BJ (cell line): ENCODE measurements around the gene HDX. TPM values are rescaled to one million over a fixed set of nuclear protein-coding genes. Genes with fewer than 3 reads are reported as not detected.
"Not testable (repeated sequence)": the region's sequence is repeated elsewhere in the genome, so short reads cannot be mapped to it uniquely, and the experiment has no call there.

Experiments used
- CTCF ChIA-PET: fragments of 350-600 bp; formaldehyde crosslinking; extraction: SDS; loops from one replicate; lab custom pipeline; 2021; ENCODE audit warnings: antibody characterized with exemption, inconsistent platforms; lab: Yijun Ruan, JAX
- POLR2A ChIA-PET: fragments of 300-600 bp; sonication (Branson Sonifier 250); formaldehyde crosslinking; extraction: SDS; loops from one replicate; lab custom pipeline; 2021; ENCODE audit warnings: antibody characterized with exemption; lab: Charles Lee
- DNase-seq: peaks from one replicate; pipeline ENCODE4 v3.0.0-alpha.2; 2011; ENCODE audit warnings: low read depth
- H3K27me3 ChIP-seq: 2 replicates; pipeline ENCODE4 v1.6.0; 2011; ENCODE audit warnings: low read length; ENCODE audit not compliant: control insufficient read depth, insufficient read depth
- H3K36me3 ChIP-seq: 2 replicates; pipeline ENCODE4 v1.5.1; 2011; ENCODE audit warnings: low read length; ENCODE audit not compliant: control insufficient read depth, insufficient read depth
- H3K4me3 ChIP-seq: 2 replicates; pipeline ENCODE4 v1.5.1; 2011; ENCODE audit warnings: low read depth, mild to moderate bottlenecking, control low read depth, low read length
- CTCF ChIP-seq: IDR thresholded peaks from 2 replicates; pipeline ENCODE4 v1.5.1; 2011; ENCODE audit warnings: low read depth, mild to moderate bottlenecking, control low read depth, inconsistent platforms, low read length, moderate library complexity; ENCODE audit not compliant: insufficient read depth
- polyA minus RNA-seq: library from RNA; depleted of rRNA, polyadenylated mRNA; stranded (reverse); fragments of >200 nt; gene quantifications from 2 replicates; pipeline ENCODE4 v1.2.3, GENCODE V29; 2011; rRNA and poly(A)+ RNA removed
- polyA plus RNA-seq: library from polyadenylated mRNA; depleted of rRNA; stranded (reverse); fragments of >200 nt; gene quantifications from 2 replicates; pipeline ENCODE4 v1.2.3, GENCODE V29; 2011; rRNA removed

HDX gene, protein sequence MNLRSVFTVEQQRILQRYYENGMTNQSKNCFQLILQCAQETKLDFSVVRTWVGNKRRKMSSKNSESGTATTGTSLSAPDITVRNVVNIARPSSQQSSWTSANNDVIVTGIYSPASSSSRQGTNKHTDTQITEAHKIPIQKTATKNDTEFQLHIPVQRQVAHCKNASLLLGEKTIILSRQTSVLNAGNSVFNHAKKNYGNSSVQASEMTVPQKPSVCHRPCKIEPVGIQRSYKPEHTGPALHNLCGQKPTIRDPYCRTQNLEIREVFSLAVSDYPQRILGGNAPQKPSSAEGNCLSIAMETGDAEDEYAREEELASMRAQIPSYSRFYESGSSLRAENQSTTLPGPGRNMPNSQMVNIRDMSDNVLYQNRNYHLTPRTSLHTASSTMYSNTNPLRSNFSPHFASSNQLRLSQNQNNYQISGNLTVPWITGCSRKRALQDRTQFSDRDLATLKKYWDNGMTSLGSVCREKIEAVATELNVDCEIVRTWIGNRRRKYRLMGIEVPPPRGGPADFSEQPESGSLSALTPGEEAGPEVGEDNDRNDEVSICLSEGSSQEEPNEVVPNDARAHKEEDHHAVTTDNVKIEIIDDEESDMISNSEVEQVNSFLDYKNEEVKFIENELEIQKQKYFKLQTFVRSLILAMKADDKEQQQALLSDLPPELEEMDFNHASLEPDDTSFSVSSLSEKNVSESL
- polyA plus RNA-seq (1.2 and 2.0 TPM in 2 replicates), polyA minus RNA-seq (1.2 and 2.4 TPM in 2 replicates)

- H3K4me3 ChIP-seq = peak within 1 kb of the TSS; percentile 60
- peak; percentile 42 for DNase-seq
- ChIA-PET CTCF (no interaction called here), POLR2A (interaction anchor here (0.6 kb wide), 1 partner anchor 278 kb away, joined by 17 read pairs; no protein-coding TSS in a partner anchor)
- no peak for TF ChIP-seq CTCF
- no peaks in the 10 kb centered on the region for H3K36me3 ChIP-seq
- no peaks in the 10 kb centered on the region for H3K27me3 ChIP-seq
Measured at GRCh38 chrX:84501798-84502628, at the start of gene HDX. Gene HDX (minus strand): TSS chrX:84502453. CDS start chrX:84475397, 27,056 bp downstream.

DNA sequence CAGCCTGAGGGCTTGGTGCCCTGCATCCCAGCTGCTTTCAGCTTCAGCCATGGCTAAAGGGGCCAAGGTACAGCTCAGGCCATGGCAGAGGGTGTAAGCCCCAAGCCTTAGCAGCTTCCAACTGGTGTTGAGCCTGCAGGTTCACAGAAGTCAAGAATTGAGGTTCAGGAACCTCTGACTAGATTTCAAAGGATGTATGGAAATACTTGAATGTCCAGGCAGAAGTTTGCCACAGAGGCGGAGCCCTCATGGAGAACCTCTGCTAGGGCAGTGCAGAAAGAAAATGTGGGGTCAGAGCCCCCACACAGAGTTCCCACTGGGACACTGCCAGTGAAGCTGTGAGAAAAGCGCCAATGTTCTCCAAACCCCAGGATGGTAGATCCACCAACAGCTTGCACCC lies 39.1 kb upstream of the HDX start:
- H3K27me3 ChIP-seq, DNase-seq, H3K4me3 ChIP-seq, CTCF ChIA-PET, H3K36me3 ChIP-seq, POLR2A ChIA-PET: not testable (repeated sequence)

DNA sequence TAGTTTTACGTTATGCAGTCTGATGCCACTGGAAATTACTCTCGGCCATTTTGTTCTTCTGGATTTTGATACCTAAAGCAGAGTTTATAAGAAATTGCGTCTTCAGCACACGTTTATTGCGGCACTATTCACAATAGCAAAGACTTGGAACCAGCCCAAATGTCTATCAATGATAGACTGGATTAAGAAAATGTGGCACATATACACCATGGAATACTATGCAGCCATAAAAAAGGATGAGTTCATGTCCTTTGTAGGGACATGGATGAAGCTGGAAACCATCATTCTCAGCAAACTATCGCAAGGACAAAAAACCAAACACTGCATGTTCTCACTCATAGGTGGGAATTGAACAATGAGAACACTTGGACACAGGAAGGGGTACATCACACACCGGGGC lies 35.4 kb upstream of the HDX start:
- DNase-seq, POLR2A ChIA-PET, CTCF ChIA-PET: not testable (repeated sequence)

DNA sequence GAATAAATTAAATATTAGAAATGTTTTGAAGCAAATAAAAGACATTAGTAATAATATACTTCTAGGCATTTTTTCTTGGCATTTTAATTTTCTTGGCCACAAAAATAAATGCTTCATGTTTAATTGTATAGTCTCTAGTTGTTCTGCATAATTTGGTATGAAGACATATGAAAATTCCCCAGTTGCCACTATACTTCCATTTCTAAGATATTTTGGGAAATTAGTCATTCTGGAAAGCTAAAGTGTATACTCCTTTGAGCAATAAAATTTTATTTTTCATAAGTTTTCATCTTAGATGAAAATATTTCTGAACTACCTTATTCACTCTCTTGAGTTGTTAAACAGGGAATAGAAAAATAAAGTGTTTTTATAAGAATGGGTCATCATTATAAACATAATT lies 13.8 kb downstream of the HDX start:
- Histone ChIP-seq H3K36me3 (no peaks in the 10 kb centered on the region), H3K27me3 (no peaks in the 10 kb centered on the region), H3K4me3 (no peak overlapping the region)
- ChIA-PET POLR2A (no interaction called here), CTCF (no interaction called here)
- no peak for TF ChIP-seq CTCF
- DNase-seq = no peak

More for the DNA sequence above, 35.4 kb upstream of the HDX start:
- not testable (repeated sequence) for H3K4me3 ChIP-seq, H3K27me3 ChIP-seq, H3K36me3 ChIP-seq

GRCh38 chrX:84487365-84488353 lies 14.6 kb downstream of the HDX start:
- Histone ChIP-seq H3K27me3 (no peaks in the 10 kb centered on the region), H3K36me3 (no peaks in the 10 kb centered on the region), H3K4me3 (no peak overlapping the region)
- ChIA-PET POLR2A (no interaction called here), CTCF (no interaction called here)
- no peak for TF ChIP-seq CTCF
- DNase-seq = no peak
